ENCODE data around the gene PPAT.

Gene PPAT

DNA sequence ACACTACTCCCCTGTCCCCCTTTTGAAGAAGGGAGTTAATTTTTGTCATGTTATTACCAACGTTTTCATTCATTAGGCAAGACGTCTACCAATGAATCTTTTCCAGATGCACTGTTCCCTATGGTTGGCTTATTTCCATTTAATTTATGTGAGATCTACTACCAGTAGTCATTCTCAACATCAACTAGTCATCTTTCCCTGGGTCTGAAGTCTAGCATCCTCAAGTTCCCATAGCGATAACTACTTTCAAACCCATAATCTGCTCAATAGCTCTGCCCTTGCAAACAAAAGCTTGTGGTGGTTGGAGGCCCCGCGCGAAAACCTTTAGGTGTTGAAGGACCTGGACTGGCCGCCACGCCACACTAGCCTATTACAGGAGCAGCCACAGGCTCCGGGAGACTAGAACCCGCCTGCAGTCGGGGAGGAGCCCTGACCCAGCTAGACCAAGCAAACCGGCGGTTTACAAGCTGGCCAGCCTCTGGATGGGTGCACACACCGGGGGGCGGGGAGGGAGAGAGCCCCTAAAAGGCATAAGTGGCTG is 746 bp downstream of the PPAT start:
- TF ChIP-seq, protein P1, sequence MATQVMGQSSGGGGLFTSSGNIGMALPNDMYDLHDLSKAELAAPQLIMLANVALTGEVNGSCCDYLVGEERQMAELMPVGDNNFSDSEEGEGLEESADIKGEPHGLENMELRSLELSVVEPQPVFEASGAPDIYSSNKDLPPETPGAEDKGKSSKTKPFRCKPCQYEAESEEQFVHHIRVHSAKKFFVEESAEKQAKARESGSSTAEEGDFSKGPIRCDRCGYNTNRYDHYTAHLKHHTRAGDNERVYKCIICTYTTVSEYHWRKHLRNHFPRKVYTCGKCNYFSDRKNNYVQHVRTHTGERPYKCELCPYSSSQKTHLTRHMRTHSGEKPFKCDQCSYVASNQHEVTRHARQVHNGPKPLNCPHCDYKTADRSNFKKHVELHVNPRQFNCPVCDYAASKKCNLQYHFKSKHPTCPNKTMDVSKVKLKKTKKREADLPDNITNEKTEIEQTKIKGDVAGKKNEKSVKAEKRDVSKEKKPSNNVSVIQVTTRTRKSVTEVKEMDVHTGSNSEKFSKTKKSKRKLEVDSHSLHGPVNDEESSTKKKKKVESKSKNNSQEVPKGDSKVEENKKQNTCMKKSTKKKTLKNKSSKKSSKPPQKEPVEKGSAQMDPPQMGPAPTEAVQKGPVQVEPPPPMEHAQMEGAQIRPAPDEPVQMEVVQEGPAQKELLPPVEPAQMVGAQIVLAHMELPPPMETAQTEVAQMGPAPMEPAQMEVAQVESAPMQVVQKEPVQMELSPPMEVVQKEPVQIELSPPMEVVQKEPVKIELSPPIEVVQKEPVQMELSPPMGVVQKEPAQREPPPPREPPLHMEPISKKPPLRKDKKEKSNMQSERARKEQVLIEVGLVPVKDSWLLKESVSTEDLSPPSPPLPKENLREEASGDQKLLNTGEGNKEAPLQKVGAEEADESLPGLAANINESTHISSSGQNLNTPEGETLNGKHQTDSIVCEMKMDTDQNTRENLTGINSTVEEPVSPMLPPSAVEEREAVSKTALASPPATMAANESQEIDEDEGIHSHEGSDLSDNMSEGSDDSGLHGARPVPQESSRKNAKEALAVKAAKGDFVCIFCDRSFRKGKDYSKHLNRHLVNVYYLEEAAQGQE (IDR thresholded peaks at IDR 0.05; ENCODE audit: insufficient replicate concordance, low read depth) = no peak
- TF ChIP-seq SPI1 (IDR thresholded peaks at IDR 0.05; ENCODE audit: borderline replicate concordance, low read depth) (no peak), GABPA (IDR thresholded peaks at IDR 0.05; ENCODE audit: low read depth) (no peak)
- peak in 1 of 2 experiments; percentile 61 for DNase-seq (ENCODE audit: low read depth in 1 of 2, low spot score in 1 of 2)
- peak overlapping the region; percentile 95 for H3K4me3 ChIP-seq (replicated peaks; ENCODE audit: insufficient read depth, low read length)
- H3K27ac ChIP-seq (replicated peaks) = peak overlapping the region; percentile 96
- no peaks in the 10 kb centered on the region for H3K27me3 ChIP-seq (ENCODE audit: insufficient read depth, poor library complexity, severe bottlenecking)

DNA sequence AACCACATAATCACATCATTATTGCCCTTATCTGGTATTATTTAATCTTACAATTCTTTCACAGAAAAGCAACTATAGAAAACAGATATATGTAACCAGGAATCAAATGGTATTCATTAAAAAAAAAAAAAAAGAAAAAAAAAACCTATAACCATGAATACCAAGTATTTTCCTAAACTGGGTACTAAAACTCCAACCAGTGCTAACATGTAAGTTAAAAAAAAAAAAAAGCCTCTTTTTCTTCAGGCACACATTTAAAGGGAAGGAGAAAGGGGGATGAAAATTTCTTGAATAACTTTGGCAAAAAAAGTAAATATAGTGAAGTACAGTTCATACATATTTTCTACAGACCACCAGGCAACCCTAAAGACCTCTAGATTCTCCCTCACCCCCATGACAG is 2.1 kb downstream of the PPAT start:
- Histone ChIP-seq H3K27me3 (ENCODE audit: insufficient read depth, poor library complexity, severe bottlenecking) (no peaks in the 10 kb centered on the region), H3K4me3 (replicated peaks; ENCODE audit: insufficient read depth, low read length) (peak overlapping the region; percentile 95), H3K27ac (replicated peaks) (peak overlapping the region; percentile 96)
- DNase-seq (ENCODE audit: low read depth in 1 of 2, low spot score in 1 of 2) = no peak
- TF ChIP-seq SPI1 (IDR thresholded peaks at IDR 0.05; ENCODE audit: borderline replicate concordance, low read depth) (no peak), POLR2AphosphoS5 (IDR thresholded peaks at IDR 0.05; ENCODE audit: low read depth) (no peak)
- TF ChIP-seq, protein P2, sequence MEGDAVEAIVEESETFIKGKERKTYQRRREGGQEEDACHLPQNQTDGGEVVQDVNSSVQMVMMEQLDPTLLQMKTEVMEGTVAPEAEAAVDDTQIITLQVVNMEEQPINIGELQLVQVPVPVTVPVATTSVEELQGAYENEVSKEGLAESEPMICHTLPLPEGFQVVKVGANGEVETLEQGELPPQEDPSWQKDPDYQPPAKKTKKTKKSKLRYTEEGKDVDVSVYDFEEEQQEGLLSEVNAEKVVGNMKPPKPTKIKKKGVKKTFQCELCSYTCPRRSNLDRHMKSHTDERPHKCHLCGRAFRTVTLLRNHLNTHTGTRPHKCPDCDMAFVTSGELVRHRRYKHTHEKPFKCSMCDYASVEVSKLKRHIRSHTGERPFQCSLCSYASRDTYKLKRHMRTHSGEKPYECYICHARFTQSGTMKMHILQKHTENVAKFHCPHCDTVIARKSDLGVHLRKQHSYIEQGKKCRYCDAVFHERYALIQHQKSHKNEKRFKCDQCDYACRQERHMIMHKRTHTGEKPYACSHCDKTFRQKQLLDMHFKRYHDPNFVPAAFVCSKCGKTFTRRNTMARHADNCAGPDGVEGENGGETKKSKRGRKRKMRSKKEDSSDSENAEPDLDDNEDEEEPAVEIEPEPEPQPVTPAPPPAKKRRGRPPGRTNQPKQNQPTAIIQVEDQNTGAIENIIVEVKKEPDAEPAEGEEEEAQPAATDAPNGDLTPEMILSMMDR (IDR thresholded peaks at IDR 0.05; ENCODE audit: insufficient read depth, low read length) = no peak

DNA sequence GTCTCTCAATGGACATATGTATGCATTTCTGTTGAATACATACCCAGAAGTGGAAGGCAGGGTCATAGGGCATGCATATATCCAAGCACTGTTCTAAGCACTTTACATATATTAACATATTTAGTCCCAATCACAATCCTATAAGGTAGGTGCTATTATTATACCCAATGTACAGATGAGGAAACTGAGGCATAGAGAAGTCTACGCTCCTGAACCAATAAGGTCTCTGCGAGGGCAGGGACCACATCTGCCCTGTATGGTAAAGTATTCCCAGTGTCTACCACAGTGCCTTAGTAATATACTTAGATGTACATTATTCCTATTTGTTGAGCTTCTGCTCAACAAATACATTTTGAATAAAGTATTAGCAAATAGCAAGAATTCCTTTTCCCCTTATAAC is 5.2 kb downstream of the PPAT start:
- TF ChIP-seq, protein P2 (IDR thresholded peaks at IDR 0.05; ENCODE audit: insufficient read depth, low read length) = no peak
- no peak for TF ChIP-seq SPI1 (IDR thresholded peaks at IDR 0.05; ENCODE audit: borderline replicate concordance, low read depth)
- Histone ChIP-seq H3K4me3 (replicated peaks; ENCODE audit: insufficient read depth, low read length) (no peak overlapping the region), H3K27me3 (ENCODE audit: insufficient read depth, poor library complexity, severe bottlenecking) (no peaks in the 10 kb centered on the region), H3K27ac (replicated peaks) (no peak overlapping the region)
- DNase-seq (ENCODE audit: low read depth in 1 of 2, low spot score in 1 of 2) = no peak

DNA sequence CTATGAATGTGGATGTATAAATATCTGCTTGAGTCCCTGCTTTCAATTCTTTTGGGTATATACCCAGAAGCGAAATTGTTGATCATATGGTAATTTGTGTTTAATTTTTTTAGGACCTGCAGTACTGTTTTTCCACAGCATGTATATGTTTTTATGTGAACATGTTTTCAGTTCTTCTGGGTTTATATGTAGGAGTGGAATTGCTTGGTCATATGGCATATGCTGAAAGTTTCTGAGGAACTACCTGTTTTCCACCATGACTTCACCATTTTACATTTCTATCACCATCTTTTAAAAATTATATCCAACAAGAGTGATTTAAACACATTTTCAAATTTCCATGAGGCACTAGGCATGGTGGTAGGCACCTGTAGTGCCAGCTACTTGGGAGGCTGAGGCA is 8.2 kb downstream of the PPAT start:
- H3K4me3 ChIP-seq (replicated peaks; ENCODE audit: insufficient read depth, low read length) = no peak overlapping the region
- no peak for DNase-seq (ENCODE audit: low read depth in 1 of 2, low spot score in 1 of 2)
- H3K27me3 ChIP-seq (ENCODE audit: insufficient read depth, poor library complexity, severe bottlenecking) = no peaks in the 10 kb centered on the region
- H3K27ac ChIP-seq (replicated peaks) = no peak overlapping the region
- TF ChIP-seq, protein P2 (IDR thresholded peaks at IDR 0.05; ENCODE audit: insufficient read depth, low read length) = no peak
- TF ChIP-seq GABPA (IDR thresholded peaks at IDR 0.05; ENCODE audit: low read depth) (no peak), POLR2AphosphoS5 (IDR thresholded peaks at IDR 0.05; ENCODE audit: low read depth) (no peak), SPI1 (IDR thresholded peaks at IDR 0.05; ENCODE audit: borderline replicate concordance, low read depth) (no peak)
- TF ChIP-seq, protein P1 (IDR thresholded peaks at IDR 0.05; ENCODE audit: insufficient replicate concordance, low read depth) = no peak
